ENCODE measurements around the gene NT5C1A. TPM values are rescaled to one million over a fixed set of nuclear protein-coding genes. Genes with fewer than 3 reads are reported as not detected.

Gene NT5C1A
- total RNA-seq, 1 experiment from 2014 or later: not detected

- peaks cover 99% of the 10 kb centered on the region for H3K27me3 Mint-ChIP-seq (ENCODE audit: low read depth)
- Histone ChIP-seq H3T11ph (ENCODE audit: low read length) (no peak overlapping the region), H2BK120ac (ENCODE audit: low read depth, low read length, poor library complexity, severe bottlenecking) (no peak overlapping the region), H2BK20ac (ENCODE audit: low read depth, low read length, poor library complexity, severe bottlenecking) (no peak overlapping the region), H3K27ac (ENCODE audit: insufficient read length, low read depth, low read length) (no peak overlapping the region), H3K27me3 (ENCODE audit: insufficient read depth, low read length) (peaks cover 76% of the 10 kb centered on the region), H4K8ac (replicated peaks; ENCODE audit: insufficient read length, low read depth, low read length) (no peak overlapping the region), H2BK5ac (ENCODE audit: insufficient read length, low read length) (no peak overlapping the region), H3K9me3 (ENCODE audit: control insufficient read depth, low read depth, low read length) (no peaks in the 10 kb centered on the region), H3K4me1 (ENCODE audit: insufficient read depth, low read length) (no peaks in the 10 kb centered on the region), H3K23ac (ENCODE audit: insufficient read length, low read depth, low read length) (no peak overlapping the region), H3K79me2 (ENCODE audit: insufficient read depth, low read length) (no peaks in the 10 kb centered on the region), H3K14ac (ENCODE audit: insufficient read depth, low read length) (no peak overlapping the region), H2AFZ (ENCODE audit: low read length) (no peak overlapping the region), H3K79me1 (ENCODE audit: insufficient read depth, low read depth, low read length, poor library complexity, severe bottlenecking) (no peaks in the 10 kb centered on the region), H3K4ac (ENCODE audit: low read depth, low read length) (no peak overlapping the region), H4K20me1 (ENCODE audit: control insufficient read depth, insufficient read depth, insufficient read length) (no peaks in the 10 kb centered on the region), H3K4me2 (ENCODE audit: insufficient read depth, insufficient read length, low read length) (no peak overlapping the region), H2AK5ac (ENCODE audit: insufficient read length, low read length) (no peak overlapping the region), H3K18ac (ENCODE audit: insufficient read length, low read depth, low read length) (no peak overlapping the region), H3K9ac (ENCODE audit: extremely low read depth, insufficient read length, low read length) (no peak overlapping the region), H2BK12ac (ENCODE audit: insufficient read length, low read depth, low read length) (no peak overlapping the region), H3K23me2 (ENCODE audit: insufficient read length, low read depth, low read length, poor library complexity, severe bottlenecking) (no peaks in the 10 kb centered on the region), H3K56ac (ENCODE audit: insufficient read length, low read depth, low read length) (no peak overlapping the region), H4K5ac (ENCODE audit: insufficient read length, low read depth, low read length) (no peak overlapping the region), H2BK15ac (ENCODE audit: low read depth, low read length) (no peak overlapping the region), H4K91ac (ENCODE audit: insufficient read length, low read depth, low read length) (no peak overlapping the region)
- TF ChIP-seq CTCF (conservative IDR thresholded peaks at IDR 0.05): no peak
- H3K9me3 Mint-ChIP-seq: no peaks in the 10 kb centered on the region; a peak in 1 of 5 replicates
- H3K27ac Mint-ChIP-seq: no peak overlapping the region
- H3K4me1 Mint-ChIP-seq: no peaks in the 10 kb centered on the region
- no peak overlapping the region for H3K4me3 Mint-ChIP-seq
- DNase-seq: no peak
- no CpG with 5 or more reads among the region's 4 CpGs for WGBS (ENCODE audit: extremely low coverage, insufficient read length, low lambda C conversion rate)
- no peaks in the 10 kb centered on the region; a peak in 1 of 7 replicates for H3K36me3 Mint-ChIP-seq (ENCODE audit: insufficient read depth in 1 of 3, low read depth in 3 of 3)
These were observed 5.7 kb upstream of the NT5C1A start for GRCh38 chr1:39677645-39678044.
